PC-3 (cell line): ENCODE results near the gene RFX7. TPM values are rescaled to one million over a fixed set of nuclear protein-coding genes. Genes with fewer than 3 reads are reported as not detected.
"Not testable (repeated sequence)": the region's sequence is repeated elsewhere in the genome, so short reads cannot be mapped to it uniquely, and the experiment has no call there.

Experiments
- ATAC-seq: fragments of 200-7000 bp; cut with Tn5 transposase; 2 replicates; pipeline ENCODE4 v1.9.1; 2020; ENCODE audit warnings: mild to moderate bottlenecking, moderate library complexity
- BruUV-seq: library from RNA; stranded (reverse); fragments of 400-500 nt; replicated peaks from 2 replicates; lab custom pipeline; 2021; lab: Mats Ljungman, UMichigan
- CTCF ChIA-PET: fragments of 300-600 bp; sonication (Branson Sonifier 250); formaldehyde crosslinking; loops from one replicate; lab custom pipeline; 2022; ENCODE audit warnings: antibody characterized with exemption; lab: Charles Lee
- POLR2A ChIA-PET: fragments of 300-600 bp; sonication (Branson Sonifier 250); formaldehyde crosslinking; loops from one replicate; lab custom pipeline; 2022; ENCODE audit warnings: antibody characterized with exemption; ENCODE audit not compliant: unreplicated experiment; lab: Charles Lee
- DNase-seq: peaks from one replicate; pipeline ENCODE4 v3.0.0-alpha.2; 2015
- H2AFZ ChIP-seq: fragments of 300-600 bp; sonication (generic); 2 replicates; pipeline ENCODE4 v1.6.0; 2016; ENCODE audit warnings: antibody characterized with exemption, low read length
- H3F3A ChIP-seq: fragments of 300-600 bp; sonication (generic); one replicate; pipeline ENCODE4 v1.6.0; 2017; ENCODE audit warnings: antibody characterized with exemption, low read length, control low read depth, mild to moderate bottlenecking; ENCODE audit not compliant: unreplicated experiment
- H3K27ac ChIP-seq: fragments of 300-600 bp; sonication (generic); 2 replicates; pipeline ENCODE4 v1.5.1; 2016; ENCODE audit warnings: mild to moderate bottlenecking, low read length
- H3K27me3 ChIP-seq: fragments of 300-600 bp; sonication (generic); 2 replicates; pipeline ENCODE4 v1.6.1; 2016; ENCODE audit warnings: low read length, mixed read lengths
- H3K36me3 ChIP-seq: fragments of 300-600 bp; sonication (generic); 2 replicates; pipeline ENCODE4 v1.6.1; 2016; ENCODE audit warnings: low read depth, mixed run types, low read length, mixed read lengths
- H3K4me1 ChIP-seq: fragments of 300-600 bp; sonication (generic); 2 replicates; pipeline ENCODE4 v1.5.1; 2016; ENCODE audit warnings: low read length; ENCODE audit not compliant: insufficient read depth
- H3K4me2 ChIP-seq: fragments of 300-600 bp; sonication (generic); 2 replicates; pipeline ENCODE4 v1.6.0; 2016; ENCODE audit warnings: low read length
- H3K4me3 ChIP-seq: fragments of 300-600 bp; sonication (generic); 2 replicates; pipeline ENCODE4 v1.5.1; 2016; ENCODE audit warnings: mild to moderate bottlenecking, low read length, mixed read lengths
- H3K79me2 ChIP-seq: fragments of 300-600 bp; sonication (generic); 2 replicates; pipeline ENCODE4 v1.6.1; 2017; ENCODE audit warnings: low read length, mixed read lengths
- H3K9ac ChIP-seq: fragments of 300-600 bp; sonication (generic); 2 replicates; pipeline ENCODE4 v1.6.0; 2016; ENCODE audit warnings: mild to moderate bottlenecking, low read length
- H3K9me2 ChIP-seq: fragments of 300-600 bp; sonication (generic); replicated peaks from 2 replicates; pipeline ENCODE4 v1.6.1; 2016; ENCODE audit warnings: mixed run types, low read length, mixed read lengths
- H3K9me3 ChIP-seq: fragments of 300-600 bp; sonication (generic); 2 replicates; pipeline ENCODE4 v1.6.1; 2016; ENCODE audit warnings: low read length, mixed read lengths
- H4K20me1 ChIP-seq: fragments of 300-600 bp; sonication (generic); 2 replicates; pipeline ENCODE4 v1.6.1; 2016; ENCODE audit warnings: low read length, mixed read lengths
- CTCF ChIP-seq: fragments of 300-600 bp; sonication (generic); conservative IDR thresholded peaks from 2 replicates; pipeline ENCODE4 v1.5.1; 2017; ENCODE audit warnings: antibody characterized with exemption, low read depth, mild to moderate bottlenecking, low read length
- EZH2 ChIP-seq: fragments of 300-600 bp; sonication (generic); IDR thresholded peaks from one replicate; pipeline ENCODE4 v1.6.1; 2017; ENCODE audit warnings: antibody characterized with exemption, mild to moderate bottlenecking, low read length; ENCODE audit not compliant: unreplicated experiment
- EZH2phosphoT487 ChIP-seq: fragments of 300-600 bp; sonication (generic); IDR thresholded peaks from 2 replicates; pipeline ENCODE4 v1.6.1; 2018; ENCODE audit warnings: mild to moderate bottlenecking, antibody characterized with exemption, low read length, borderline replicate concordance
- intact Hi-C: fragments of 100-400 bp; cut with micrococcal nuclease; formaldehyde crosslinking; loops from 2 replicates; pipeline ENCODE4 v1.9.0; 2023
- total RNA-seq: library from RNA; depleted of rRNA; stranded (reverse); fragments of >200 nt; gene quantifications from 2 replicates; pipeline ENCODE4 v1.2.3, GENCODE V29; 2014

The RFX7 gene
- total RNA-seq, 1 experiment from 2014 or later = 2.8 TPM

- DNase-seq (no peak), ATAC-seq (0 out of 2 replicates have a peak, but pooled peaks have one; percentile 20)
- Histone ChIP-seq H3K79me2 (no peaks in the 10 kb centered on the region), H3K9ac (no peak overlapping the region), H3K9me2 (no peaks in the 10 kb centered on the region), H3K4me1 (no peaks in the 10 kb centered on the region), H3K36me3 (no peaks in the 10 kb centered on the region), H3K27me3 (no peaks in the 10 kb centered on the region), H3K9me3 (no peaks in the 10 kb centered on the region), H3F3A (no peaks in the 10 kb centered on the region), H3K27ac (no peak overlapping the region), H2AFZ (peak overlapping the region; percentile 7; the same call in 1 of the 2 replicates), H3K4me3 (no peak overlapping the region), H3K4me2 (no peak overlapping the region), H4K20me1 (no peaks in the 10 kb centered on the region)
- POLR2A ChIA-PET = no interaction called here
- CTCF ChIA-PET = no interaction called here
- TF ChIP-seq EZH2phosphoT487 = no peak
- intact Hi-C loops = no loop called here
- no TSS peak for BruUV-seq
Observed at GRCh38 chr15:56261854-56262509, 18.3 kb upstream of the RFX7 start.

- POLR2A ChIA-PET, H3K27ac ChIP-seq, DNase-seq, H4K20me1 ChIP-seq, H3K4me1 ChIP-seq, CTCF ChIA-PET, H3K9ac ChIP-seq, H3K4me2 ChIP-seq, intact Hi-C loops, H3K9me2 ChIP-seq, H3K79me2 ChIP-seq, BruUV-seq, H3K36me3 ChIP-seq, ATAC-seq, H3K4me3 ChIP-seq, H3K9me3 ChIP-seq, H3K27me3 ChIP-seq, H2AFZ ChIP-seq, H3F3A ChIP-seq: not testable (repeated sequence)
Observed at GRCh38 chr15:56257306-56257705, 13.6 kb upstream of the RFX7 start.

GRCh38 chr15:56254265-56254664, 10.6 kb upstream of the RFX7 start:
- Histone ChIP-seq H3K9me2 (no peaks in the 10 kb centered on the region), H3K9me3 (no peaks in the 10 kb centered on the region), H2AFZ (no peak overlapping the region), H3K4me1 (no peaks in the 10 kb centered on the region), H3K27ac (no peak overlapping the region), H3K79me2 (no peaks in the 10 kb centered on the region), H3F3A (no peaks in the 10 kb centered on the region), H3K4me3 (no peak overlapping the region), H4K20me1 (no peaks in the 10 kb centered on the region), H3K27me3 (no peaks in the 10 kb centered on the region), H3K4me2 (no peak overlapping the region), H3K9ac (no peak overlapping the region), H3K36me3 (no peaks in the 10 kb centered on the region)
- ChIA-PET CTCF (interaction anchor here (0.6 kb wide), 1 partner anchor 648 kb away, joined by 3 read pairs; no protein-coding TSS in a partner anchor), POLR2A (no interaction called here)
- ATAC-seq (no peak), DNase-seq (no peak)
- intact Hi-C loops = no loop called here
- no peak for TF ChIP-seq EZH2
- no peak for TF ChIP-seq EZH2phosphoT487
- TF ChIP-seq CTCF = no peak
- BruUV-seq = no TSS peak
